Ureter (tissue), 1 donor: ENCODE results near the gene UFC1. TPM values are rescaled to one million over a fixed set of nuclear protein-coding genes. Genes with fewer than 3 reads are reported as not detected.

Experiments
- DNase-seq: peaks from one replicate; pipeline ENCODE4 v3.0.0-alpha.2; 2020; ENCODE audit warnings: low spot score
- total RNA-seq: library from RNA; stranded (reverse); gene quantifications from one replicate; pipeline ENCODE4 v1.2.4, GENCODE V29; 2023
- donor health status: DM: yes; HTN: yes; CAD: no.

Gene UFC1
- total RNA-seq, 1 donor from 2014 or later: 89.2 TPM

- DNase-seq: no peak
These were observed 15.1 kb downstream of the UFC1 start for GRCh38 chr1:161168906-161169305.

GRCh38 chr1:161171191-161171590, 17.4 kb downstream of the UFC1 start:
- no peak for DNase-seq

- no peak for DNase-seq
These were observed 17.9 kb downstream of the UFC1 start for GRCh38 chr1:161171696-161172095.

- no peak for DNase-seq
These were observed 18.6 kb downstream of the UFC1 start for GRCh38 chr1:161172349-161172748.

DNA sequence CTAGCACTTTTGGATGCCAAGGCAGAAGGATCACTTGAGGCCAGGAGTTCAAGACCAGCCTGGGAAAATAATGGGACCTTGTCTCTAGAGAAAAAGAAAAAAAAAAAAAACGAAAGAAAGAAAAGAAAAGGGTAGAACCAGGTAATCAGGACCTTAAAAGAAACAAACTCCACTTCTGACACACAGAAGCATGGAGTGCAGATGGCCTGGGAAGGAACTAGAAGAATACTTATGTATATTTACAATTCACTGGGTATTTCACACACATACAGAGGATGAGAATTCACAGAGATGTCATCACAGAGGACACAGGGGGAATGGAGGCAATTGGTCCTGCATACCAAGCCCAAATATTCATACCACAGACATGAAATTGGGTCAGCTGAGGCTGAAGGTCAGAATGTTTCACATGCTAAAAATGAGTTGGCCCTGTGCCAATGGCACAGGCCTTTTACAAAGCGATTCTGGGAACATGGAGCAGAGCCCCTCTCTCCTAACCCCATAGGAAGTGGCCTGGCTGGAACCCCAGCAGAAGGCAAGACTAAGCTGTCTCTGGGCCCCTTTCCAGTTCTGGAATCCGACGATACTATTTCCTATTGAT, 19.1 kb downstream of the UFC1 start:
- DNase-seq: no peak

DNA sequence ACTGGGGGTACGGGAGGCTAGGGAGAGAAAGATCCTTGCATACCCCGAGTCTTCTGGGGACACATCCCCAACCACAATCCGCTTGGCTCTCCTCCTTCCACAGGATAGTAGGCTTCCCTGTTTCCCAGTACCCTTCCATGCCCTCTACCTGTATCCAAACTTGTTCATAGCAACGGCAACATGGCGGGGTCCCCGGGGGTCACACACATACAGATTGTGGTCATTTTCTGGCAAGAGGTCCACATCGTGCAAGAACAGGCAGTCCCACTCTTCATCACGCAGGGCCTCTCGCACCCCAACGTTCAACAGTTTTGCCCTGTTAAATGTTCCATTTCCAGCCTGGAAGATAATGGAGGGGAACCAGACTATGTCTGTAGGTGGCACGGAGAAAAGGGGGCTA, 19.9 kb downstream of the UFC1 start:
- no peak for DNase-seq

- no peak for DNase-seq
These were observed 21.1 kb downstream of the UFC1 start for GRCh38 chr1:161174911-161175310.

DNA sequence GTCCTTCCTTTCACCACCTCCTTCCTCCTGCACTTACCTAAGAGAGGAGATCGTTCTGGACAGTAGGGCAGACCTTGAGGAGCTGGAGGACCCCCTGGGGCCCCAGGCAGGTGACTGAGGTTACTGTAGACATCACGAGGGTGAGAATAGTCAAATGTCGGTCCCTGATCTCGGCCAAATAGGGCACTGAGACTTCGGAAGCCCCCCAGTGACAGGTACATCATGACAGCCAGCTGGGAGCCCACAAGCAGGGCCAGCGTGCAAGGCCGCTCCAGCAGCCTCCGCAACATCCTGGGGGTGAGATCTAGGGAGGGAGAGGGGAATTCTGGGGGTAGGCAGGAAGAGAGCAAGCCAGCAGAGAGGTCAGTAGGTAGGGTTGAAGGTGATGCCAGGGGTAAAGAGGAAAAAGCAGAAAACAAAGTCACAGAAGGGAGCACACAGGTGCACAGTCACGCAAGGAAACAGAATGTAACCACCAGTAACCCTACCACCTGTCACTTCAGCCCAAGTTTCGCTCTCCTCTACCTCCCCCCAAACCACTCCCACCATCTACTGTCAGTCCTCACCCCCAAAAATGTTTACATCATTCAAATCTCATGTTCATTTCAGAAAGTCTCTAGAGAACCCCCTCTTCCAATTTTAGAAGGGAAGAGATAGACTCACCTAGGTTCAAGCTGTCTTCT, 22.1 kb downstream of the UFC1 start:
- DNase-seq: no peak

DNA sequence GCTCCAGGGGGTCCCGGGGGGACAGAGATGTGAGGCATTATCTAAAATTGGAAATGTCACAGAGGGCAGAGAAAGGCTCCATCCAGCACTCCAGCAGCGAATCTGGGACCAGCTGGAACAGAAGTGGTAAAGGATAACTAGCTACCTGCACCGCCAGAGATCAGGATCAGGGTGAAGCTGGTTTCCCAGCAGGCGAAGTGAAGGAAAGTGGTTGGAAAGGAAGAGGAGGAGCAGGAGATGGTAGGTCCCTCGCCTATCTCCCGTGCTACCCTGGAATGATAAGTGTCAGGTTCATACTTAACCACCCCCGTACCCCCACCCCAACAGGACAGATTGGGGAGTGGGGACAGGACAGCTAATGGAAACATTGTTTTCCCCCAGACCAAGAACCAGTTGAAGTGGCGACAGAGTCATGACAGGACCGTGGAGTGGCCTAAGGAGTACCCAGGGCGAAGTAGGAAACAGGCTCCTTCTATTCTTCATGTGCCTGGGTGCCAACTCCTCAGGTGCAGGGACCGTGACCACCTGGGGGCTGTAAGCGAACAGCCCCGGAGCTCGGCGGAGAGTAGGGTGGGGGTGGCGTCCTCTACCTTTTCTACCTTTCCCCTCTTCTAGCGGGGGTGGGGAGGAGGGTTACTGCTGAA, 22.8 kb downstream of the UFC1 start:
- no peak for DNase-seq

DNA sequence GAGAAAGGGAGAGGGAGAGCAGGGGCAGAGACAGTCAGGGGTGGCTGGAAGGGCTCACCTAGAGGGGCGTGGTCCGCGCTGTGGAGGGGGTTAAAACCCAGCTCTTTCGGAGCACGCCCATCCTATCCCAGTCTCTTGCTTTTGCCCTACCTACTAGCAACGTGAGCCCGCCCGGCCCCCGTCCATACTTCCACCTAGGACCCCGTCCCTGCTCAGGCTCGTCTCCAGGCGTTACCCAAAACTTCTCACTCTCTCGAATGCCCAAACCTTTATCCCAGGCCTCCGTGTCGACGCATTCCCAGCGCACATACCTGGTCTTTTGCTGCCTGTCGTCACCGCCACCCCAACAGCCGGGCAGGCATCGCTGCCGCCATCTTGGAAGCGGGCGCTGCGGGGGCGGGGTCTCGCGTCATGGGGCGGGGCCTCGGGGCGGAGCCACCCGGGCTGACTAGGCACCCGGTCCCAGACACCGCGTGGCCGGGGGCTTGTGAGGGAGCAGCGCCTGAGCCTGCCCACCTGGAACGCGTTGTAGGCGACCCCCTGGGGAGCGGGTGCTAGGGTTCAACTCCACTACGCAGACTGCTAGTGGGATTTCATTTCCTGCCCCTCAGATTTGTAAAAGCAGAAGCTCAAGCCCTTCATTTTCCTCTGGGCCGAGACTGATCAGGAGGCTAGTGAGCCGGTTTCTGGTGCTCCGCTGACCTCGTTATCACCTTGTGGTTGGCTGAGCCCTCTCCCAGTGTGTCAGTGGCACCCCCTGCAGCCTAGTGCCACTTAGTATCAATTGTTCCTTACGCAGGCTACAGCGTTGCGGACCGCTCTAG, 23.5 kb downstream of the UFC1 start, which contains the start of gene B4GALT3:
Gene B4GALT3 (minus strand): TSS at position 396 of the 824 bp plus-strand sequence. CDS start 1,447 bp downstream, outside the sequence.
- DNase-seq: peak; percentile 94

- DNase-seq: no peak
These were observed 24.1 kb downstream of the UFC1 start for GRCh38 chr1:161177936-161178244.

DNA sequence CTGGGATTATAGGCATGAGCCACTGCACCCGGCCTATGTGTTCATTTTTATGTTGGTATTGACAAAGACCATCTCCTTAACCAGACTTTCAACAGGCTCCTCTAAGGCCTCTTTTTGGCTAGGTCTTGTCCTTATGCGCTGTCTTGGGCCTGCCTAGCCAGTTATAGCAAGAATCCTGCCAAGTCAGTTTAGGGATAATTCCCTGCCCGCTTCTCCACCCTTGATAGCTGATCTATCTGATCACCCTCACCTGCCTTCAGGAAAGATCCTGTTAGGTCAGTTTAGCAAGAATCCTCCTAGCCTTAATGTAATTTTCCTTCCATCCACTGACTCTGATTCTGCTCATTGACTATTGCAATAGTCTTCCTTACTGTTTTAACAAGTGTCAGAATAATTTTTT, 25.9 kb downstream of the UFC1 start:
- no peak for DNase-seq

GRCh38 chr1:161180639-161181038, 26.9 kb downstream of the UFC1 start:
- no peak for DNase-seq

- no peak for DNase-seq
These were observed 28.4 kb downstream of the UFC1 start for GRCh38 chr1:161182214-161182613.

GRCh38 chr1:161185282-161185682, 31.5 kb downstream of the UFC1 start:
- DNase-seq: no peak

GRCh38 chr1:161185732-161186311, 32.0 kb downstream of the UFC1 start:
- DNase-seq: no peak

- no peak for DNase-seq
These were observed 33.5 kb downstream of the UFC1 start for GRCh38 chr1:161187311-161187710.

DNA sequence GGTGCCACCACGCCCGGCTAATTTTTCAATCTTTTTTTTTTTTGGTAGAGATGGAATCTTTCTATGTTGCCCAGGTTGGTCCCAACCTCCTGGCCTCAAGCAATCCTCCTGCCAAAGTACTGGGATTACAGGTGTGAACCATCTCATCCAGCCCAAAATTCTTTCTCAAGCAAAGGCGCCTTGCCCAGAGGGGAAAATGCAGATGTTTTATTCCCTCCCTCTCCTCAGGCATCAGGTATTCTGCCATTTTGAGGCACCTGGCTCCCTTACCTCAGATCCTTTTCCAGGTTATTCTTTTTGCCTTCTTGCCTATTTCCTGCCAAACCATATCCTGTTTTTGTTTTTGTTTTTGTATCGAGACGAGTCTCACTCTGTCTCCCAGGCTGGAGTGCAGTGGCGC, 34.6 kb downstream of the UFC1 start:
- DNase-seq: no peak

- DNase-seq: no peak
These were observed 35.3 kb downstream of the UFC1 start for GRCh38 chr1:161189036-161189435.

- DNase-seq: no peak
These were observed 37.3 kb downstream of the UFC1 start for GRCh38 chr1:161190962-161191521.

GRCh38 chr1:161191971-161192370, 38.2 kb downstream of the UFC1 start:
- DNase-seq: no peak
